SK-N-SH (cell line): ENCODE data around the gene TMPRSS11B. TPM values are rescaled to one million over a fixed set of nuclear protein-coding genes. Genes with fewer than 3 reads are reported as not detected.

Experiments used
- CTCF ChIA-PET: fragments of 300-600, 350-600 bp; formaldehyde crosslinking; extraction: SDS; loops from one replicate; lab custom pipeline; 2021; lab: Yijun Ruan, JAX
- POLR2A ChIA-PET: fragments of 350-600 bp; sonication (Branson Sonifier 250); formaldehyde crosslinking; extraction: SDS; loops from one replicate; lab custom pipeline; 2020; ENCODE audit warnings: antibody characterized with exemption, inconsistent platforms; lab: Yijun Ruan, JAX
- DNase-seq: peaks from one replicate; pipeline ENCODE4 v3.0.0; 2012
- H2AFZ ChIP-seq: fragments of 200-600 bp; sonication (generic); 2 replicates; pipeline ENCODE4 v1.8.1; 2016; ENCODE audit warnings: antibody characterized with exemption, mild to moderate bottlenecking, low read depth
- H3F3A ChIP-seq: fragments of 200-600 bp; sonication (generic); replicated peaks from 2 replicates; pipeline ENCODE3; 2016; ENCODE audit warnings: antibody characterized with exemption, mild to moderate bottlenecking; ENCODE audit not compliant: insufficient read depth
- H3K27ac ChIP-seq, 2 experiments: fragments of 200-500 bp in 1 of 2; fragments of 200-600 bp in 1 of 2; sonication (Bioruptor generic) in 1 of 2; sonication (generic), shearing (Covaris generic) in 1 of 2; 2 replicates each; pipeline versions ENCODE4 v1.5.1 to v1.6.1; 2014 to 2016; ENCODE audit warnings: low read depth in 2 of 2, inconsistent platforms in 1 of 2, low read length in 1 of 2, mild to moderate bottlenecking in 1 of 2, mixed read lengths in 1 of 2
- H3K27me3 ChIP-seq: fragments of 200-600 bp; sonication (generic), shearing (Covaris generic); 2 replicates; pipeline ENCODE4 v1.6.1; 2016; ENCODE audit warnings: mixed run types; ENCODE audit not compliant: insufficient read depth
- H3K36me3 ChIP-seq, 2 experiments: fragments of 200-500 bp in 1 of 2; fragments of 200-600 bp in 1 of 2; sonication (Bioruptor generic) in 1 of 2; sonication (generic) in 1 of 2; replicated peaks in 1 of 2; 2 replicates each; pipeline versions ENCODE3 to v1.5.1; 2014 to 2016; ENCODE audit warnings: low read length in 1 of 2, mild to moderate bottlenecking in 1 of 2; ENCODE audit not compliant: insufficient read depth in 2 of 2, control insufficient read depth in 1 of 2
- H3K4me1 ChIP-seq, 2 experiments: fragments of 200-500 bp in 1 of 2; fragments of 200-600 bp in 1 of 2; sonication (Bioruptor generic) in 1 of 2; sonication (generic), shearing (Covaris generic) in 1 of 2; 2 replicates each; pipeline versions ENCODE4 v1.5.1 to v1.6.1; 2014 to 2016; ENCODE audit warnings: low read depth in 1 of 2, low read length in 1 of 2, mixed run types in 1 of 2; ENCODE audit not compliant: insufficient read depth in 2 of 2, control insufficient read depth in 1 of 2
- H3K4me2 ChIP-seq: fragments of 200-600 bp; sonication (generic), shearing (Covaris generic); 2 replicates; pipeline ENCODE4 v1.6.1; 2017; ENCODE audit warnings: mixed run types
- H3K4me3 ChIP-seq, 2 experiments: fragments of 200-500 bp in 1 of 2; fragments of 200-600 bp in 1 of 2; sonication (Bioruptor generic) in 1 of 2; sonication (generic), shearing (Covaris generic) in 1 of 2; 2 replicates each; pipeline versions ENCODE4 v1.5.1 to v1.8.1; 2014 to 2016; ENCODE audit warnings: low read depth in 2 of 2, inconsistent platforms in 1 of 2, low read length in 1 of 2, mild to moderate bottlenecking in 1 of 2, mixed read lengths in 1 of 2, moderate library complexity in 1 of 2
- H3K79me2 ChIP-seq: fragments of 200-600 bp; sonication (generic); 2 replicates; pipeline ENCODE4 v1.8.1; 2017; ENCODE audit warnings: mild to moderate bottlenecking; ENCODE audit not compliant: insufficient read depth
- H3K9ac ChIP-seq: fragments of 200-600 bp; sonication (generic); 2 replicates; pipeline ENCODE4 v1.6.1; 2017; ENCODE audit warnings: mixed run types
- H3K9me2 ChIP-seq: fragments of 200-600 bp; sonication (generic); 2 replicates; pipeline ENCODE4 v1.6.1; 2017; ENCODE audit warnings: mixed run types
- H3K9me3 ChIP-seq: fragments of 200-600 bp; sonication (generic); 2 replicates; pipeline ENCODE4 v1.6.1; 2017; ENCODE audit warnings: mixed run types, mild to moderate bottlenecking, moderate library complexity
- H4K20me1 ChIP-seq: fragments of 200-600 bp; sonication (generic); 2 replicates; pipeline ENCODE4 v1.6.1; 2017; ENCODE audit warnings: mild to moderate bottlenecking, mixed run types; ENCODE audit not compliant: insufficient read depth
- CHD2 ChIP-seq: fragments of 150-350 bp; IDR thresholded peaks from 2 replicates; pipeline ENCODE4 v1.6.1; 2018; ENCODE audit warnings: low read length; ENCODE audit not compliant: partially characterized antibody
- ELF1 ChIP-seq: IDR thresholded peaks from 2 replicates; pipeline ENCODE4 v1.4.0; 2012
- EZH2phosphoT487 ChIP-seq: fragments of 200-600 bp; sonication (generic); IDR thresholded peaks from 2 replicates; pipeline ENCODE4 v1.6.1; 2017; ENCODE audit warnings: low read depth, mixed run types, mild to moderate bottlenecking, antibody characterized with exemption, moderate library complexity, borderline replicate concordance
- IRF3 ChIP-seq: fragments of 150-350 bp; IDR thresholded peaks from 2 replicates; pipeline ENCODE4 v1.6.1; 2016; ENCODE audit warnings: mild to moderate bottlenecking, low read depth, low read length
- RAD21 ChIP-seq: IDR thresholded peaks from 2 replicates; pipeline ENCODE4 v1.6.1; 2012; ENCODE audit warnings: mild to moderate bottlenecking, low read length
- REST ChIP-seq: IDR thresholded peaks from 2 replicates; pipeline ENCODE4 v1.6.1; 2012; ENCODE audit warnings: mild to moderate bottlenecking, low read depth, low read length, moderate library complexity
- RXRA ChIP-seq: IDR thresholded peaks from 2 replicates; pipeline ENCODE4 v1.4.0; 2012; ENCODE audit warnings: low read depth, mild to moderate bottlenecking, borderline replicate concordance
- TAF1 ChIP-seq: IDR thresholded peaks from 2 replicates; pipeline ENCODE4 v1.6.1; 2012; ENCODE audit warnings: low read depth, mild to moderate bottlenecking, low read length, moderate library complexity, borderline replicate concordance
- USF2 ChIP-seq: fragments of 150-350 bp; IDR thresholded peaks from 2 replicates; pipeline ENCODE4 v1.6.1; 2017; ENCODE audit warnings: antibody characterized with exemption, low read length, low read depth, borderline replicate concordance
- WGBS: methylation state at CpG from one replicate; pipeline ENCODE4 v1.1.6; 2017; ENCODE audit warnings: low lambda C conversion rate; 5-methylcytosine and 5-hydroxymethylcytosine counted together
- polyA plus RNA-seq, 3 experiments: library from polyadenylated mRNA; depleted of rRNA; stranded (reverse); fragments of >200 nt; gene quantifications; 2 replicates each; pipeline ENCODE4 v1.2.3, GENCODE V29; 2012

Gene TMPRSS11B
- not detected in 2 replicates for polyA plus RNA-seq (2012; rRNA removed)
- polyA plus RNA-seq (2012; cell fraction: cytosol; rRNA removed): not detected in 2 replicates
- polyA plus RNA-seq (2012; cell fraction: nucleus; rRNA removed): not detected in 2 replicates

- CTCF ChIA-PET: no interaction called here
- 0 out of 2 replicates have a peak, but pooled peaks cover 3% of the 10 kb centered on the region for H3K9me2 ChIP-seq
- H3K79me2 ChIP-seq: no peaks in the 10 kb centered on the region
- no peak within 1 kb of the TSS for H3K4me2 ChIP-seq
- no peaks in the 10 kb centered on the region for H4K20me1 ChIP-seq
- POLR2A ChIA-PET: no interaction called here
- no peak for DNase-seq
- H3K9me3 ChIP-seq: no peaks in the 10 kb centered on the region
- no peaks in the 10 kb centered on the region for H3K36me3 ChIP-seq
- H3K27ac ChIP-seq: no peak within 1 kb of the TSS
- H3K27me3 ChIP-seq: no peaks in the 10 kb centered on the region
- H3K4me1 ChIP-seq: no peaks in the 10 kb centered on the region
- WGBS: 7% methylated on average over 6 of the region's 6 CpGs
- TF ChIP-seq EZH2phosphoT487: no peak
- no peak for TF ChIP-seq TAF1
- TF ChIP-seq RXRA: no peak
- TF ChIP-seq REST: no peak
- TF ChIP-seq ELF1: no peak
- no peak for TF ChIP-seq IRF3
- H3F3A ChIP-seq: no peaks in the 10 kb centered on the region
- H3K4me3 ChIP-seq: no peak within 1 kb of the TSS
- no peak within 1 kb of the TSS for H2AFZ ChIP-seq
- no peak within 1 kb of the TSS for H3K9ac ChIP-seq
Observed at GRCh38 chr4:68245594-68245993, at the start of gene TMPRSS11B. TSS of gene TMPRSS11B (minus strand) at chr4:68245694. CDS start at chr4:68245558, 136 bp downstream.

GRCh38 chr4:68291256-68291655, 45.8 kb upstream of the TMPRSS11B start:
- Histone ChIP-seq H3K9me3 (no peaks in the 10 kb centered on the region), H3K27me3 (no peaks in the 10 kb centered on the region; the same call in 1 of the 2 replicates), H3K79me2 (no peaks in the 10 kb centered on the region), H3K4me1 (no peaks in the 10 kb centered on the region), H3K9ac (no peak overlapping the region), H3K4me2 (no peak overlapping the region), H2AFZ (no peak overlapping the region), H3K4me3 (no peak overlapping the region), H3K9me2 (no peaks in the 10 kb centered on the region), H4K20me1 (no peaks in the 10 kb centered on the region), H3F3A (no peaks in the 10 kb centered on the region), H3K27ac (no peak overlapping the region), H3K36me3 (no peaks in the 10 kb centered on the region)
- POLR2A ChIA-PET: no interaction called here
- TF ChIP-seq RAD21: no peak
- TF ChIP-seq USF2: no peak
- no peak for TF ChIP-seq CHD2
- CTCF ChIA-PET: interaction anchor here (2.0 kb wide), 1 partner anchor 85 kb away, joined by 7 read pairs; no protein-coding TSS in a partner anchor
- DNase-seq: no peak
- WGBS: 16% methylated on average over 1 of the region's 1 CpG
